Vagina (tissue), 2 donors: ENCODE data around the gene KLK13.

Experiments used
- POLR2A ChIP-seq, 2 donors: fragments of 450-650 bp; IDR thresholded peaks; one replicate each; pipeline ENCODE4 v1.6.1; 2017; ENCODE audit warnings: antibody characterized with exemption in 2 of 2, mild to moderate bottlenecking in 2 of 2, moderate library complexity in 2 of 2
- POLR2AphosphoS5 ChIP-seq, 2 donors: sonication (generic); formaldehyde crosslinking; IDR thresholded peaks; one replicate each; pipeline ENCODE4 v1.9.0; 2017; ENCODE audit warnings: antibody characterized with exemption in 2 of 2, mild to moderate bottlenecking in 2 of 2, low read depth in 1 of 2; ENCODE audit not compliant: insufficient read depth in 1 of 2

GRCh38 chr19:51103926-51104341 lies 39.0 kb upstream of the KLK13 start:
- TF ChIP-seq POLR2A (IDR thresholded peaks at IDR 0.05) (no peak), POLR2AphosphoS5 (IDR thresholded peaks at IDR 0.05; ENCODE audit: insufficient read depth in 1 of 2, low read depth in 1 of 2) (no peak)
